HCT116 (cell line): ENCODE data around the gene TMIE. TPM values are rescaled to one million over a fixed set of nuclear protein-coding genes. Genes with fewer than 3 reads are reported as not detected.

Experiments used
- ATAC-seq: fragments of 200-7000 bp; cut with Tn5 transposase; 2 replicates; pipeline ENCODE4 v1.9.1; 2020; ENCODE audit warnings: mild to moderate bottlenecking, moderate library complexity
- BruUV-seq: library from RNA; stranded (reverse); fragments of 400-500 nt; replicated peaks from 2 replicates; lab custom pipeline; 2021; lab: Mats Ljungman, UMichigan
- CTCF ChIA-PET: fragments of 300-600 bp; sonication (Branson Sonifier 250); formaldehyde crosslinking; loops from one replicate; lab custom pipeline; 2021; ENCODE audit warnings: antibody characterized with exemption; lab: Charles Lee
- POLR2A ChIA-PET: fragments of 300-600, 350-600 bp; sonication (Branson Sonifier 250); formaldehyde crosslinking; loops from one replicate; lab custom pipeline; 2021; ENCODE audit warnings: antibody characterized with exemption; lab: Charles Lee
- RAD21 ChIA-PET, 2 experiments: fragments of 300-600 bp; sonication (Branson Sonifier 250); formaldehyde crosslinking; loops; one replicate each; lab custom pipeline; 2023; ENCODE audit warnings: low total read pairs in 2 of 2; ENCODE audit not compliant: uncharacterized antibody in 2 of 2, unreplicated experiment in 2 of 2, low non-redundant PET in 1 of 2; lab: Charles Lee
- DNase-seq: peaks from one replicate; pipeline ENCODE4 v3.0.0-alpha.2; 2010; ENCODE audit warnings: low read depth, low spot score
- H2AFZ ChIP-seq: fragments of 200-600 bp; shearing (Covaris generic), sonication (generic); 2 replicates; pipeline ENCODE4 v1.6.1; 2017; ENCODE audit warnings: low read depth, mixed run types, mixed read lengths, antibody characterized with exemption, low read length; ENCODE audit not compliant: poor library complexity, severe bottlenecking
- H3K27ac ChIP-seq: 2 replicates; pipeline ENCODE4 v1.5.1; 2012; ENCODE audit warnings: low read depth, low read length
- H3K27me3 ChIP-seq: fragments of 200-600 bp; sonication (generic); 2 replicates; pipeline ENCODE4 v1.6.1; 2016; ENCODE audit warnings: mixed run types, low read length, mixed read lengths; ENCODE audit not compliant: insufficient read depth
- H3K36me3 ChIP-seq, 2 experiments: fragments of 200-500 bp in 1 of 2; fragments of 200-600 bp in 1 of 2; sonication (Bioruptor generic) in 1 of 2; sonication (generic) in 1 of 2; 2 replicates each; pipeline versions ENCODE4 v1.5.1 to v1.6.1; 2014 to 2016; ENCODE audit warnings: low read length in 2 of 2, inconsistent platforms in 1 of 2, mixed read lengths in 1 of 2, mixed run types in 1 of 2; ENCODE audit not compliant: insufficient read depth in 2 of 2, control insufficient read depth in 1 of 2
- H3K4me1 ChIP-seq, 2 experiments: fragments of 200-600 bp in 1 of 2; sonication (generic) in 1 of 2; 2 replicates each; pipeline versions ENCODE4 v1.5.1 to v1.6.1; 2012 to 2017; ENCODE audit warnings: low read length in 2 of 2, inconsistent platforms in 1 of 2, mild to moderate bottlenecking in 1 of 2, mixed read lengths in 1 of 2, mixed run types in 1 of 2, moderate library complexity in 1 of 2; ENCODE audit not compliant: insufficient read depth in 2 of 2, control insufficient read depth in 1 of 2
- H3K4me2 ChIP-seq: fragments of 200-600 bp; sonication (generic); 2 replicates; pipeline ENCODE4 v1.6.1; 2017; ENCODE audit warnings: mixed run types, low read length, mixed read lengths
- H3K4me3 ChIP-seq, 2 experiments: fragments of 200-600 bp in 1 of 2; sonication (generic) in 1 of 2; replicated peaks in 1 of 2; 2 replicates each; pipeline ENCODE4 v1.5.1; 2011 to 2016; ENCODE audit warnings: low read length in 2 of 2, control low read depth in 1 of 2, low read depth in 1 of 2, mild to moderate bottlenecking in 1 of 2, mixed read lengths in 1 of 2, mixed run types in 1 of 2
- H3K79me2 ChIP-seq: fragments of 200-600 bp; sonication (generic); 2 replicates; pipeline ENCODE4 v1.6.1; 2017; ENCODE audit warnings: mild to moderate bottlenecking, mixed run types, low read length, moderate library complexity, mixed read lengths; ENCODE audit not compliant: insufficient read depth
- H3K9ac ChIP-seq: fragments of 200-600 bp; sonication (generic); 2 replicates; pipeline ENCODE4 v1.6.1; 2016; ENCODE audit warnings: low read length, mixed read lengths
- H3K9me2 ChIP-seq: fragments of 200-600 bp; sonication (generic), shearing (Covaris generic); 2 replicates; pipeline ENCODE4 v1.6.1; 2017; ENCODE audit warnings: mixed run types, mild to moderate bottlenecking, moderate library complexity; ENCODE audit not compliant: insufficient read depth
- H3K9me3 ChIP-seq, 2 experiments: fragments of 200-500 bp in 1 of 2; fragments of 200-600 bp in 1 of 2; sonication (Bioruptor generic) in 1 of 2; sonication (generic) in 1 of 2; 2 replicates each; pipeline ENCODE4 v1.6.1; 2014 to 2017; ENCODE audit warnings: low read length in 2 of 2, mixed read lengths in 2 of 2, inconsistent platforms in 1 of 2, low read depth in 1 of 2, mild to moderate bottlenecking in 1 of 2, mixed run types in 1 of 2, moderate library complexity in 1 of 2; ENCODE audit not compliant: control insufficient read depth in 1 of 2, insufficient read depth in 1 of 2
- H4K20me1 ChIP-seq: fragments of 200-600 bp; sonication (generic), shearing (Covaris generic); 2 replicates; pipeline ENCODE4 v1.6.1; 2017; ENCODE audit warnings: mixed run types, mild to moderate bottlenecking, moderate library complexity; ENCODE audit not compliant: insufficient read depth
- CBX3 ChIP-seq: IDR thresholded peaks from 2 replicates; pipeline ENCODE4 v1.6.1; 2012; ENCODE audit warnings: low read depth
- EGR1 ChIP-seq: IDR thresholded peaks from 2 replicates; pipeline ENCODE4 v1.6.1; 2012; ENCODE audit warnings: low read depth
- EZH2 ChIP-seq: fragments of 200-600 bp; sonication (generic); IDR thresholded peaks from 2 replicates; pipeline ENCODE4 v1.6.1; 2017; ENCODE audit warnings: antibody characterized with exemption, mixed run types
- EZH2phosphoT487 ChIP-seq: fragments of 200-600 bp; IDR thresholded peaks from 2 replicates; pipeline ENCODE4 v1.6.1; 2018; ENCODE audit warnings: antibody characterized with exemption, borderline replicate concordance
- JUND ChIP-seq: IDR thresholded peaks from 2 replicates; pipeline ENCODE4 v1.6.1; 2012
- POLR2AphosphoS5 ChIP-seq: IDR thresholded peaks from 2 replicates; pipeline ENCODE4 v1.6.1; 2011; ENCODE audit warnings: mild to moderate bottlenecking, low read depth, low read length, moderate library complexity
- RAD21 ChIP-seq: IDR thresholded peaks from 2 replicates; pipeline ENCODE4 v1.6.1; 2012; ENCODE audit warnings: low read depth, mild to moderate bottlenecking
- SIN3A ChIP-seq: IDR thresholded peaks from 2 replicates; pipeline ENCODE4 v1.6.1; 2012; ENCODE audit warnings: low read depth
- SRF ChIP-seq: IDR thresholded peaks from 2 replicates; pipeline ENCODE4 v1.6.1; 2012; ENCODE audit warnings: low read depth
- YY1 ChIP-seq: IDR thresholded peaks from 2 replicates; pipeline ENCODE4 v1.6.1; 2011; ENCODE audit warnings: low read length, low read depth, moderate library complexity, mild to moderate bottlenecking; ENCODE audit not compliant: insufficient replicate concordance; ENCODE audit errors: extremely low read depth
- ZFX ChIP-seq: fragments of 450-650 bp; IDR thresholded peaks from 2 replicates; pipeline ENCODE4 v1.6.1; 2017
- intact Hi-C: fragments of 100-400 bp; cut with micrococcal nuclease; formaldehyde crosslinking; loops from 2 replicates; pipeline ENCODE4 v1.10.0; 2022
- total RNA-seq: library from RNA; stranded (reverse); gene quantifications from one replicate; pipeline ENCODE4 v1.2.1, GENCODE V29; 2021; ENCODE audit not compliant: unreplicated experiment
- TF ChIP-seq, protein P1 (sequence below), 3 experiments: fragments of 200-600 bp in 1 of 3; sonication (generic) in 1 of 3; IDR thresholded peaks in 2 of 3; conservative IDR thresholded peaks in 1 of 3; 2 replicates each; pipeline ENCODE4 v1.5.1; 2012 to 2017; ENCODE audit warnings: low read depth in 2 of 3, low read length in 2 of 3, antibody characterized with exemption in 1 of 3, borderline replicate concordance in 1 of 3, control low read depth in 1 of 3, mild to moderate bottlenecking in 1 of 3, mixed read lengths in 1 of 3, mixed run types in 1 of 3, moderate library complexity in 1 of 3; ENCODE audit not compliant: insufficient read depth in 1 of 3
- TF ChIP-seq, protein P2 (sequence below): IDR thresholded peaks from 2 replicates; pipeline ENCODE4 v1.6.1; 2012; ENCODE audit warnings: low read depth
- TF ChIP-seq, protein P3 (sequence below): IDR thresholded peaks from 2 replicates; pipeline ENCODE4 v1.6.1; 2012
- TF ChIP-seq, protein P4 (sequence below): IDR thresholded peaks from 2 replicates; pipeline ENCODE4 v1.6.1; 2012

Gene TMIE
- total RNA-seq, 1 experiment from 2014 or later = 0.74 TPM

DNA sequence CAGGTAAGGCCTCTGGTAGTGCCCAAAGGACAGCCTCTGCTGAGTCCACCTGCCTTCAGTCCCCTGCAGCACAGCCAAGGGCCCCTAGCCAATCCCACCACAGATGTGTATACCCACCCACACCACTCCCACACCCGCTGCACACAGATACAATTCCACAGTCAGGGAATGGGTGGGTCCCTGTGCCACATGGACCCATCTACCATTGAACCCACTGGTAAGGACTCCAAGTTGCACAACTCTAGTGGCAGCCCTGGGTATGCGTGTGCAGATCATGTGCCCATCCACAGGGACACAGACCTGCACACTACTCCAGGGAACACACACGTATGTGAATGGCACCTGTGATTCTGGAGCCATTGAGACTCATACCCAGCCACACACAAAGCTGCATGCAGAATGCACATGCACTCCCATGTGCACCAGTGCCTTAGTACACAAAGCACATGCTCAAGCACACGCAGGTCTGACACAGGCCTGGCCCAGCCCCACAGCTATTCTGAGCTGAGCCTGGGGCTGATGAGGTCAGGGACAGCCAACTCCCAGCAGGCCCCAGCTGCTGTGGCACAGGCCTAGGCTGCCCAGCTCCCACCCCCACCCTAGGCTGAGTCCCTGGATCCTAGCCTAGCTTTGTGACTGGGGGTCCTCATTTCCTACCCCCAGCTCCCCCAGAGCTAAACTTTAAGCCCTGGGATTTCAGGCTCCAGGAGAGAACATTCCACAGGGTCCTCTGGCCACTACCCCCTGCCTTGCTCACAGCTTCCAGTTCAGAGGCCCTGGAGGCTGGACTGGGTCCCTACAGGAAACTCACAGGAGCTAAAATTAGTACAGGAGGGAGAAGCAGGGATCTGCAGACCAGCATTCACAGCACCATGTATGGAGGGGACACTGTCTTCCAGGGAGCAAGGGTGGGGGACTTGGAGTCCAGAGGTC, 5.0 kb upstream of the TMIE start:
- H3K36me3 ChIP-seq = no peaks in the 10 kb centered on the region
- TF ChIP-seq SIN3A (no peak), RAD21 (no peak), ZFX (no peak), CBX3 (no peak), EZH2phosphoT487 (no peak), EZH2 (no peak), SRF (no peak), JUND (no peak), YY1 (no peak), POLR2AphosphoS5 (no peak), EGR1 (no peak)
- TF ChIP-seq, protein P1, sequence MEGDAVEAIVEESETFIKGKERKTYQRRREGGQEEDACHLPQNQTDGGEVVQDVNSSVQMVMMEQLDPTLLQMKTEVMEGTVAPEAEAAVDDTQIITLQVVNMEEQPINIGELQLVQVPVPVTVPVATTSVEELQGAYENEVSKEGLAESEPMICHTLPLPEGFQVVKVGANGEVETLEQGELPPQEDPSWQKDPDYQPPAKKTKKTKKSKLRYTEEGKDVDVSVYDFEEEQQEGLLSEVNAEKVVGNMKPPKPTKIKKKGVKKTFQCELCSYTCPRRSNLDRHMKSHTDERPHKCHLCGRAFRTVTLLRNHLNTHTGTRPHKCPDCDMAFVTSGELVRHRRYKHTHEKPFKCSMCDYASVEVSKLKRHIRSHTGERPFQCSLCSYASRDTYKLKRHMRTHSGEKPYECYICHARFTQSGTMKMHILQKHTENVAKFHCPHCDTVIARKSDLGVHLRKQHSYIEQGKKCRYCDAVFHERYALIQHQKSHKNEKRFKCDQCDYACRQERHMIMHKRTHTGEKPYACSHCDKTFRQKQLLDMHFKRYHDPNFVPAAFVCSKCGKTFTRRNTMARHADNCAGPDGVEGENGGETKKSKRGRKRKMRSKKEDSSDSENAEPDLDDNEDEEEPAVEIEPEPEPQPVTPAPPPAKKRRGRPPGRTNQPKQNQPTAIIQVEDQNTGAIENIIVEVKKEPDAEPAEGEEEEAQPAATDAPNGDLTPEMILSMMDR (IDR thresholded peaks at IDR 0.05 in 2 of 3, conservative IDR thresholded peaks at IDR 0.05 in 1 of 3; ENCODE audit: borderline replicate concordance in 1 of 3, insufficient read depth in 1 of 3, low read depth in 2 of 3, low read length in 2 of 3) = no peak
- TF ChIP-seq, protein P2, sequence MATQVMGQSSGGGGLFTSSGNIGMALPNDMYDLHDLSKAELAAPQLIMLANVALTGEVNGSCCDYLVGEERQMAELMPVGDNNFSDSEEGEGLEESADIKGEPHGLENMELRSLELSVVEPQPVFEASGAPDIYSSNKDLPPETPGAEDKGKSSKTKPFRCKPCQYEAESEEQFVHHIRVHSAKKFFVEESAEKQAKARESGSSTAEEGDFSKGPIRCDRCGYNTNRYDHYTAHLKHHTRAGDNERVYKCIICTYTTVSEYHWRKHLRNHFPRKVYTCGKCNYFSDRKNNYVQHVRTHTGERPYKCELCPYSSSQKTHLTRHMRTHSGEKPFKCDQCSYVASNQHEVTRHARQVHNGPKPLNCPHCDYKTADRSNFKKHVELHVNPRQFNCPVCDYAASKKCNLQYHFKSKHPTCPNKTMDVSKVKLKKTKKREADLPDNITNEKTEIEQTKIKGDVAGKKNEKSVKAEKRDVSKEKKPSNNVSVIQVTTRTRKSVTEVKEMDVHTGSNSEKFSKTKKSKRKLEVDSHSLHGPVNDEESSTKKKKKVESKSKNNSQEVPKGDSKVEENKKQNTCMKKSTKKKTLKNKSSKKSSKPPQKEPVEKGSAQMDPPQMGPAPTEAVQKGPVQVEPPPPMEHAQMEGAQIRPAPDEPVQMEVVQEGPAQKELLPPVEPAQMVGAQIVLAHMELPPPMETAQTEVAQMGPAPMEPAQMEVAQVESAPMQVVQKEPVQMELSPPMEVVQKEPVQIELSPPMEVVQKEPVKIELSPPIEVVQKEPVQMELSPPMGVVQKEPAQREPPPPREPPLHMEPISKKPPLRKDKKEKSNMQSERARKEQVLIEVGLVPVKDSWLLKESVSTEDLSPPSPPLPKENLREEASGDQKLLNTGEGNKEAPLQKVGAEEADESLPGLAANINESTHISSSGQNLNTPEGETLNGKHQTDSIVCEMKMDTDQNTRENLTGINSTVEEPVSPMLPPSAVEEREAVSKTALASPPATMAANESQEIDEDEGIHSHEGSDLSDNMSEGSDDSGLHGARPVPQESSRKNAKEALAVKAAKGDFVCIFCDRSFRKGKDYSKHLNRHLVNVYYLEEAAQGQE = no peak
- TF ChIP-seq, protein P3, sequence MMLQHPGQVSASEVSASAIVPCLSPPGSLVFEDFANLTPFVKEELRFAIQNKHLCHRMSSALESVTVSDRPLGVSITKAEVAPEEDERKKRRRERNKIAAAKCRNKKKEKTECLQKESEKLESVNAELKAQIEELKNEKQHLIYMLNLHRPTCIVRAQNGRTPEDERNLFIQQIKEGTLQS = no peak
- TF ChIP-seq, protein P4, sequence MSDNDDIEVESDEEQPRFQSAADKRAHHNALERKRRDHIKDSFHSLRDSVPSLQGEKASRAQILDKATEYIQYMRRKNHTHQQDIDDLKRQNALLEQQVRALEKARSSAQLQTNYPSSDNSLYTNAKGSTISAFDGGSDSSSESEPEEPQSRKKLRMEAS = no peak
- TF ChIP-seq, all 23 proteins: peak for 0
- CTCF ChIA-PET = interaction anchor here (0.8 to 1.6 kb wide), 3 partner anchors 33 to 208 kb away, joined by 3 to 4 read pairs (median 4); no protein-coding TSS in a partner anchor
- intact Hi-C loops = no loop called here
- RAD21 ChIA-PET = no interaction called here
- H3K4me1 ChIP-seq = peaks cover 21 to 53% of the 10 kb centered on the region in 2 experiments
- POLR2A ChIA-PET = no interaction called here
- no peak for DNase-seq
- BruUV-seq = no TSS peak
- no peaks in the 10 kb centered on the region for H3K79me2 ChIP-seq
- no peak overlapping the region for H3K4me3 ChIP-seq
- no peak for ATAC-seq
- no peaks in the 10 kb centered on the region for H3K9me3 ChIP-seq
- no peak overlapping the region for H2AFZ ChIP-seq
- no peaks in the 10 kb centered on the region for H4K20me1 ChIP-seq
- H3K4me2 ChIP-seq = no peak overlapping the region
- H3K9me2 ChIP-seq = no peaks in the 10 kb centered on the region
- H3K27me3 ChIP-seq = no peaks in the 10 kb centered on the region
- no peak overlapping the region for H3K27ac ChIP-seq
- H3K9ac ChIP-seq = no peak overlapping the region
